WTC11 (cell line): ENCODE results near the gene PACS1.

Experiments
- CTCF ChIP-seq: fragments of 200-600 bp; IDR thresholded peaks from 2 replicates; pipeline ENCODE4 v1.8.0; 2022; ENCODE audit warnings: antibody characterized with exemption
- ETV6 ChIP-seq: sonication (generic); formaldehyde crosslinking; IDR thresholded peaks from 2 replicates; pipeline ENCODE4 v1.8.1; 2022; ENCODE audit warnings: mild to moderate bottlenecking, missing genetic modification reagents
- FOXJ3 ChIP-seq: sonication (generic); formaldehyde crosslinking; IDR thresholded peaks from 2 replicates; pipeline ENCODE4 v1.9.0; 2021; ENCODE audit warnings: missing genetic modification reagents, mild to moderate bottlenecking, borderline replicate concordance
- GRHL2 ChIP-seq: fragments of 250-450 bp; sonication (Bioruptor Pico); IDR thresholded peaks from 2 replicates; pipeline ENCODE4 v1.8.0; 2022; ENCODE audit warnings: mild to moderate bottlenecking, moderate library complexity; ENCODE audit not compliant: insufficient replicate concordance, severe bottlenecking
- NR1H2 ChIP-seq: sonication (generic); formaldehyde crosslinking; IDR thresholded peaks from 2 replicates; pipeline ENCODE4 v1.9.0; 2021; ENCODE audit warnings: mild to moderate bottlenecking, moderate library complexity, missing genetic modification reagents
- TEAD1 ChIP-seq: sonication (generic); formaldehyde crosslinking; IDR thresholded peaks from 2 replicates; pipeline ENCODE4 v1.8.0; 2022; ENCODE audit warnings: mild to moderate bottlenecking, missing genetic modification reagents
- ZNF232 ChIP-seq: sonication (generic); formaldehyde crosslinking; IDR thresholded peaks from 2 replicates; pipeline ENCODE4 v1.8.0; 2022; ENCODE audit warnings: mild to moderate bottlenecking, missing genetic modification reagents
- TF ChIP-seq, protein P1 (sequence below): sonication (generic); formaldehyde crosslinking; IDR thresholded peaks from 2 replicates; pipeline ENCODE4 v1.8.1; 2023; ENCODE audit warnings: mild to moderate bottlenecking, missing genetic modification reagents, moderate library complexity
- TF ChIP-seq, protein P2 (sequence below): sonication (generic); formaldehyde crosslinking; IDR thresholded peaks from 2 replicates; pipeline ENCODE4 v1.8.1; 2023; ENCODE audit warnings: mild to moderate bottlenecking, missing genetic modification reagents, moderate library complexity
- TF ChIP-seq, protein P3 (sequence below): fragments of 250-450 bp; sonication (Bioruptor Pico); IDR thresholded peaks from 2 replicates; pipeline ENCODE4 v1.9.0; 2021; ENCODE audit warnings: mild to moderate bottlenecking

- TF ChIP-seq CTCF (no peak), GRHL2 (CRISPR knock-in tag) (no peak), ZNF232 (no peak), NR1H2 (CRISPR knock-in tag) (no peak), ETV6 (no peak), FOXJ3 (CRISPR knock-in tag) (no peak), TEAD1 (no peak)
- TF ChIP-seq, protein P1, sequence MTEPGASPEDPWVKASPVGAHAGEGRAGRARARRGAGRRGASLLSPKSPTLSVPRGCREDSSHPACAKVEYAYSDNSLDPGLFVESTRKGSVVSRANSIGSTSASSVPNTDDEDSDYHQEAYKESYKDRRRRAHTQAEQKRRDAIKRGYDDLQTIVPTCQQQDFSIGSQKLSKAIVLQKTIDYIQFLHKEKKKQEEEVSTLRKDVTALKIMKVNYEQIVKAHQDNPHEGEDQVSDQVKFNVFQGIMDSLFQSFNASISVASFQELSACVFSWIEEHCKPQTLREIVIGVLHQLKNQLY (CRISPR knock-in tag): no peak
- TF ChIP-seq, protein P2, sequence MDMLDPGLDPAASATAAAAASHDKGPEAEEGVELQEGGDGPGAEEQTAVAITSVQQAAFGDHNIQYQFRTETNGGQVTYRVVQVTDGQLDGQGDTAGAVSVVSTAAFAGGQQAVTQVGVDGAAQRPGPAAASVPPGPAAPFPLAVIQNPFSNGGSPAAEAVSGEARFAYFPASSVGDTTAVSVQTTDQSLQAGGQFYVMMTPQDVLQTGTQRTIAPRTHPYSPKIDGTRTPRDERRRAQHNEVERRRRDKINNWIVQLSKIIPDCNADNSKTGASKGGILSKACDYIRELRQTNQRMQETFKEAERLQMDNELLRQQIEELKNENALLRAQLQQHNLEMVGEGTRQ: no peak
- TF ChIP-seq, protein P3, sequence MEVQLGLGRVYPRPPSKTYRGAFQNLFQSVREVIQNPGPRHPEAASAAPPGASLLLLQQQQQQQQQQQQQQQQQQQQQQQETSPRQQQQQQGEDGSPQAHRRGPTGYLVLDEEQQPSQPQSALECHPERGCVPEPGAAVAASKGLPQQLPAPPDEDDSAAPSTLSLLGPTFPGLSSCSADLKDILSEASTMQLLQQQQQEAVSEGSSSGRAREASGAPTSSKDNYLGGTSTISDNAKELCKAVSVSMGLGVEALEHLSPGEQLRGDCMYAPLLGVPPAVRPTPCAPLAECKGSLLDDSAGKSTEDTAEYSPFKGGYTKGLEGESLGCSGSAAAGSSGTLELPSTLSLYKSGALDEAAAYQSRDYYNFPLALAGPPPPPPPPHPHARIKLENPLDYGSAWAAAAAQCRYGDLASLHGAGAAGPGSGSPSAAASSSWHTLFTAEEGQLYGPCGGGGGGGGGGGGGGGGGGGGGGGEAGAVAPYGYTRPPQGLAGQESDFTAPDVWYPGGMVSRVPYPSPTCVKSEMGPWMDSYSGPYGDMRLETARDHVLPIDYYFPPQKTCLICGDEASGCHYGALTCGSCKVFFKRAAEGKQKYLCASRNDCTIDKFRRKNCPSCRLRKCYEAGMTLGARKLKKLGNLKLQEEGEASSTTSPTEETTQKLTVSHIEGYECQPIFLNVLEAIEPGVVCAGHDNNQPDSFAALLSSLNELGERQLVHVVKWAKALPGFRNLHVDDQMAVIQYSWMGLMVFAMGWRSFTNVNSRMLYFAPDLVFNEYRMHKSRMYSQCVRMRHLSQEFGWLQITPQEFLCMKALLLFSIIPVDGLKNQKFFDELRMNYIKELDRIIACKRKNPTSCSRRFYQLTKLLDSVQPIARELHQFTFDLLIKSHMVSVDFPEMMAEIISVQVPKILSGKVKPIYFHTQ: no peak
Observed at GRCh38 chr11:66087148-66087908, 17.3 kb downstream of the PACS1 start.
